ENCODE results near the gene MINK1. TPM values are rescaled to one million over a fixed set of nuclear protein-coding genes. Genes with fewer than 3 reads are reported as not detected.
"Not testable (repeated sequence)": the region's sequence is repeated elsewhere in the genome, so short reads cannot be mapped to it uniquely, and the experiment has no call there.

MINK1 gene
- total RNA-seq, 3 donors from 2014 or later: 25.9 to 58.7 (median 42.0) TPM

GRCh38 chr17:4913994-4914393 lies 80.9 kb downstream of the MINK1 start:
- intact Hi-C loops (cut with DNase I; ENCODE audit: low total_unique reads): no loop called here
- no peak for DNase-seq (ENCODE audit: low spot score in 2 of 2)

DNA sequence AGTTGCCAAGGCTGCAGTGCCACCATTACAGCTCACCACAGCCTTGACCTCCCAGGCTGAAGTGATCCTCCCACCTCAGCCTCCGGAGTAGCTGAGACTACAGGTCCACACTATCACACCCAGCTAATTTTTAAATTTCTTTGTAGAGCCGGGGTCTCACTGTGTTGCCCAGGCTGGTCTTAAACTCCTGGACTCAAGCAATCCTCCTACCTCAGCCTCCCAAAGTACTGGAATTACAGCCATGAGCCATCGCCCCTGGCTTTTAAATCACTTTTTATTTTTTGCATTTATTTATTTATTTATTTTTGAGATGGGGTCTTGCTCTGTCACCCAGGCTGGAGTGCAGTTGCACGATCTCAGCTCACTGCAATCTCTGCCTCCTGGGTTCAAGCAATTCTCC lies 81.4 kb downstream of the MINK1 start:
- intact Hi-C loops (cut with DNase I; ENCODE audit: low total_unique reads): not testable (repeated sequence)

More at GRCh38 chr17:4913994-4914393, 80.9 kb downstream of the MINK1 start:
- TF ChIP-seq CTCF (IDR thresholded peaks at IDR 0.05) (no peak), POLR2A (IDR thresholded peaks at IDR 0.05) (no peak), POLR2AphosphoS5 (IDR thresholded peaks at IDR 0.05) (no peak)
- Histone ChIP-seq H3K4me1 (no peaks in the 10 kb centered on the region), H3K36me3 (no peaks in the 10 kb centered on the region), H3K9me3 (no peaks in the 10 kb centered on the region), H3K27me3 (no peaks in the 10 kb centered on the region), H3K27ac (no peak overlapping the region), H3K4me3 (no peak overlapping the region)

DNA sequence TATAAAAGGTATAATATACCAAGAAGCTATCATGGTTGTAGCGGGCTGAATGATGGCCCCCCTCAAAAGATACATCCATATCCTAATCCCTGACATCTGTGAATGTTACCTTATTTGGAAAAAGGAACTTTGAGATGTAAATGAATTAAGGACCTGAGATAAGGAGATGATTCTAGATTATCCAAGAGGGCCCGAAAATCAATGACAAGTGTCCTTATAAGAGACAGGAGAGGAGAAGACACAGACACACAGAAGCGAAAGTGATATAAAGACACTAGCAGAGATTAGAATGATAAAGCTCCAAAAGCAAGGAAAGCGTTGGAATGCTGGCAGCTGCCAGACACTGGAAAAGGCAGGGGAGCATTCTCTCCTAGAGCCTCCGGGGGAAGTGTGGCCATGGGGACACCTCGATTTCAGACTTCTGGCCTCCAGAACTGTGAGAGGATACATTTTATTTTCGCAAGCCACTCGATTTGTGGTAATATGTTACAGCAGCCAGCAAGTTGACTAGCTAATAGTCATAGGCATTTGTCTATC lies 86.4 kb downstream of the MINK1 start:
- intact Hi-C loops (cut with DNase I; ENCODE audit: low total_unique reads): no loop called here
- H3K27me3 ChIP-seq: no peaks in the 10 kb centered on the region
- DNase-seq (ENCODE audit: low spot score in 2 of 2): no peak
- H3K9me3 ChIP-seq: no peaks in the 10 kb centered on the region
- H3K4me1 ChIP-seq: no peaks in the 10 kb centered on the region
- TF ChIP-seq POLR2AphosphoS5 (IDR thresholded peaks at IDR 0.05): no peak
- TF ChIP-seq CTCF (IDR thresholded peaks at IDR 0.05): no peak
- TF ChIP-seq POLR2A (IDR thresholded peaks at IDR 0.05): no peak
- no peaks in the 10 kb centered on the region for H3K36me3 ChIP-seq
- H3K4me3 ChIP-seq: no peak overlapping the region
- H3K27ac ChIP-seq: peak overlapping the region in 1 of 2 donors; percentile 30

More for the DNA sequence above, 81.4 kb downstream of the MINK1 start:
- not testable (repeated sequence) for H3K4me3 ChIP-seq; H3K27me3 ChIP-seq; H3K36me3 ChIP-seq; H3K4me1 ChIP-seq; DNase-seq (ENCODE audit: low spot score in 2 of 2); H3K27ac ChIP-seq; H3K9me3 ChIP-seq

- Histone ChIP-seq H3K4me3 (no peak overlapping the region), H3K27ac (peak overlapping the region in 1 of 2 donors; percentile 12), H3K27me3 (no peaks in the 10 kb centered on the region), H3K36me3 (no peaks in the 10 kb centered on the region), H3K4me1 (no peaks in the 10 kb centered on the region), H3K9me3 (no peaks in the 10 kb centered on the region)
- DNase-seq (ENCODE audit: low spot score in 2 of 2): no peak
- no peak for TF ChIP-seq CTCF (IDR thresholded peaks at IDR 0.05)
- no peak for TF ChIP-seq POLR2AphosphoS5 (IDR thresholded peaks at IDR 0.05)
- TF ChIP-seq POLR2A (IDR thresholded peaks at IDR 0.05): no peak
- intact Hi-C loops (cut with DNase I; ENCODE audit: low total_unique reads): no loop called here
Observed at GRCh38 chr17:4920351-4921048, 87.4 kb downstream of the MINK1 start.

- Histone ChIP-seq H3K9me3 (no peaks in the 10 kb centered on the region), H3K4me1 (no peaks in the 10 kb centered on the region), H3K27me3 (no peaks in the 10 kb centered on the region), H3K27ac (no peak overlapping the region), H3K36me3 (no peaks in the 10 kb centered on the region), H3K4me3 (no peak overlapping the region)
- no peak for DNase-seq (ENCODE audit: low spot score in 2 of 2)
- intact Hi-C loops (cut with DNase I; ENCODE audit: low total_unique reads): no loop called here
- TF ChIP-seq POLR2AphosphoS5 (IDR thresholded peaks at IDR 0.05) (no peak), POLR2A (IDR thresholded peaks at IDR 0.05) (no peak)
Observed at GRCh38 chr17:4921320-4921719, 88.2 kb downstream of the MINK1 start.

GRCh38 chr17:4926577-4927335 lies 93.6 kb downstream of the MINK1 start:
- H3K4me1 ChIP-seq; intact Hi-C loops (cut with DNase I; ENCODE audit: low total_unique reads); H3K27ac ChIP-seq: not testable (repeated sequence)

More at GRCh38 chr17:4926577-4927335, 93.6 kb downstream of the MINK1 start:
- not testable (repeated sequence) for H3K9me3 ChIP-seq; DNase-seq (ENCODE audit: low spot score in 2 of 2); H3K4me3 ChIP-seq; H3K27me3 ChIP-seq; H3K36me3 ChIP-seq

All from breast epithelium (tissue), 4 donors.